Dendritic cell treated with granulocyte-macrophage colony-stimulating factor and Interleukin-4, amounts not matched to agents 40 ng/mL and 50 ng/mL, for 4 days (primary cell): Measurements from ENCODE around the gene HNRNPA2B1.
"Not testable (repeated sequence)": the region's sequence is repeated elsewhere in the genome, so short reads cannot be mapped to it uniquely, and the experiment has no call there.

Source experiments
- H3K27ac Mint-ChIP-seq: one replicate; pipeline ENCODE4 v1.8.0; 2022; ENCODE audit warnings: mild to moderate bottlenecking, mixed read lengths
- H3K27me3 Mint-ChIP-seq: one replicate; pipeline ENCODE4 v1.8.0; 2022; ENCODE audit warnings: mild to moderate bottlenecking, mixed read lengths
- H3K36me3 Mint-ChIP-seq: one replicate; pipeline ENCODE4 v1.8.0; 2022; ENCODE audit warnings: low read depth, mixed read lengths
- H3K4me1 Mint-ChIP-seq: one replicate; pipeline ENCODE4 v1.8.0; 2022; ENCODE audit warnings: low read depth, mixed read lengths
- H3K4me3 Mint-ChIP-seq: one replicate; pipeline ENCODE4 v1.8.0; 2022; ENCODE audit warnings: mild to moderate bottlenecking, moderate library complexity, mixed read lengths
- H3K9me3 Mint-ChIP-seq: one replicate; pipeline ENCODE4 v1.8.0; 2022; ENCODE audit warnings: mixed read lengths
- intact Hi-C: fragments of 100-400 bp; cut with micrococcal nuclease; formaldehyde crosslinking; loops from one replicate; pipeline ENCODE4 v1.15.0; 2022

Gene HNRNPA2B1

GRCh38 chr7:26184281-26185101 is 16.1 kb downstream of the HNRNPA2B1 start:
- H3K9me3 Mint-ChIP-seq, H3K4me3 Mint-ChIP-seq, H3K27ac Mint-ChIP-seq, H3K27me3 Mint-ChIP-seq: not testable (repeated sequence)
- intact Hi-C loops, result loop anchor here (5.0 kb wide), 1 partner anchor 32 kb away; the partner anchor contains the start of gene NFE2L3
- Mint-ChIP-seq H3K36me3 (peaks cover 55% of the 10 kb centered on the region), H3K4me1 (peaks cover 20% of the 10 kb centered on the region)

DNA sequence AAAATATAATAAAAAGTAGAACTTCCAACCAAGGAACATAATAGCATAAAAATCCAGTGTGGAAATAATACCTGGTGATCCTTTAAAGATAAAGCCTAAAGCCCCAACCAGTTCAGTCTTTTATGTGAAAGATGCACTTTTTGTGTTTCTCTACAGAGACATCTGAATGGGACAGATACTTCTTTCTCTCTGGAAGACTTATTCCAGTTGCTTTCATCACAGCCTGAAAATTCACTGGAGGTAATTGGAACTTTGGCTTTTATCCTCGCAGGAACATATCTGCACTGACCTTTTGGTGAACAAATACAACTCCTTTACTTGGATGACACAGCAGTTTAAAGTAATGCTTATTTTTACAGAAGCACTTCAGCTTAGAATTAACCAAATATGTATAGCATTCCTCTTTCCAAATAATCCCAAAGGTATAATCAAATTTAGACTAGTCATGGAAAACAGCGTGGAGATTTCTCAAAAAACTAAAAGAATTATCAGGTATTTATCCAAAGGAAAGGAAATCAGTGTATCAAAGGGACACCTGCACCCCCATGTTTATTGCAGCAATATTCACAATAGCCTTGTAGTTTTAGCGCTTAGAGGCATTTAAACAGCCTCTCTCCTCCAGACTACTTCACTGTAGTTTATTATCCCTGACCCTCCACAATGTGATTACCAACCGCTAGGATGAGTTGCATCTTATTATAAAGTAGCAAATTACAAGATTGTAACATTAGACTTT is 16.8 kb downstream of the HNRNPA2B1 start:
- intact Hi-C loops, result no loop called here
- Mint-ChIP-seq H3K27me3 (no peaks in the 10 kb centered on the region), H3K9me3 (no peaks in the 10 kb centered on the region), H3K36me3 (peaks cover 55% of the 10 kb centered on the region), H3K4me1 (peaks cover 20% of the 10 kb centered on the region), H3K27ac (no peak overlapping the region), H3K4me3 (no peak overlapping the region)

DNA sequence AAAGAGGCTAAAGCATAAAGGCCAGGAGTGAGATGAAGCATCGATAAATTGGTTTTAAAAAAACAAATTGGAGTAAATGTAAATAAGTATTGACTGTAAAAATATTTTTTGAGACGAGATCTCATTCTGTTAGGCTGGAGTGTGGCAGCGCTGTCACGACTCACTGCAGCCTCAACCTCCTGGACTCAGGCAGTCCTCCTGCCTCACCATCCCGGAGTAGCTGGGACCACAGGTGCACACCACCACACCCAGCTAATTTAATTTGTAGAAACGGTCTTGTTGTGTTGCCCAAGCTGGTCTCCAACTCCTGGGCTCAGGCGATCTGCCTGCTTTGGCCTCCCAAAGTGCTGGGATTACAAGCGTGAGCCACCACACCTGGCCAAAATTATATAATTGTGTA is 17.8 kb downstream of the HNRNPA2B1 start:
- Mint-ChIP-seq H3K9me3 (no peaks in the 10 kb centered on the region), H3K4me1 (peaks cover 14% of the 10 kb centered on the region), H3K36me3 (peaks cover 48% of the 10 kb centered on the region), H3K4me3 (no peak overlapping the region), H3K27ac (no peak overlapping the region), H3K27me3 (no peaks in the 10 kb centered on the region)
- intact Hi-C loops, result no loop called here

GRCh38 chr7:26182283-26182682 is 18.3 kb downstream of the HNRNPA2B1 start:
- intact Hi-C loops, result no loop called here
- H3K9me3 Mint-ChIP-seq, result no peaks in the 10 kb centered on the region
- H3K27me3 Mint-ChIP-seq, result no peaks in the 10 kb centered on the region
- peaks cover 14% of the 10 kb centered on the region for H3K4me1 Mint-ChIP-seq
- H3K36me3 Mint-ChIP-seq, result peaks cover 44% of the 10 kb centered on the region
- H3K27ac Mint-ChIP-seq, result no peak overlapping the region
- no peak overlapping the region for H3K4me3 Mint-ChIP-seq

DNA sequence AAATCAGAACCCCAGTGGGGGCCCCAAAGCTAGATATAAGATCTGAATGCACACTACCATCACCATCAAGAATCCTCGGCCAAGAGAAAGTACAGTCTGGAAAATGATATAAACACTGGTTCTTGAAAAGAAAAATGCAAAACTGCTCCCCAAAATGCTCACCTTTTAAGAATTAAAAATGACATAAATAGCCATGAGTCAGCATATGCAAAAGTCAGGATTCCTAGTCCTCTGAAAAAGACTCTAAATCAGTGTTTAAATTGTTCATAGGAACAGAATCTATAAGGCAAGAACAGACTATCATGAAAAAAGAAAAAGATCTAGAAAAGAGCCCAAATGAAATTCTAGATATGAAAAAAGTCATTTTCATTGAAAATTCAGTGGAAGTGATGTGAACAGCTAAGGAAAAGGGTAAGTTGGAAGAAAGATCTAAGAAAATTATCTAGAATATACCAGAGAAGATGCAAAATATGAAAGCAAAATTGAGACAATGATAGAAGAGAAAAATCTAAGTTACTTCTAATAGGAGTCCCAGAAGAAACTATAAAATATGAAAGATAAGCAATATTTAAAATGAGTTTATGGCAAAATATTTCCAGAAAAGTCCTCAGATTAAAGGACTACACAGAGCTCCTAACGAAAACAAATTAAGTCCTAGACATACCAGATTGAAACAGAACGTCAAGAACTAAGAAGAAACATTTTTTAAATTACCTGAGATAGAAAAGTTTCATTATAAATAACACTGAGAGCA is 18.9 kb downstream of the HNRNPA2B1 start:
- Mint-ChIP-seq H3K27ac (no peak overlapping the region), H3K4me1 (peaks cover 14% of the 10 kb centered on the region), H3K9me3 (no peaks in the 10 kb centered on the region), H3K36me3 (peaks cover 38% of the 10 kb centered on the region), H3K27me3 (no peaks in the 10 kb centered on the region), H3K4me3 (no peak overlapping the region)
- intact Hi-C loops, result no loop called here

- H3K27ac Mint-ChIP-seq, result no peak overlapping the region
- no peaks in the 10 kb centered on the region for H3K27me3 Mint-ChIP-seq
Measured at GRCh38 chr7:26180792-26181198, 19.8 kb downstream of the HNRNPA2B1 start.

GRCh38 chr7:26179826-26180497 is 20.6 kb downstream of the HNRNPA2B1 start:
- Mint-ChIP-seq H3K4me1 (peaks cover 14% of the 10 kb centered on the region), H3K4me3 (no peak overlapping the region), H3K27ac (no peak overlapping the region), H3K9me3 (no peaks in the 10 kb centered on the region), H3K36me3 (peaks cover 28% of the 10 kb centered on the region), H3K27me3 (no peaks in the 10 kb centered on the region)
- intact Hi-C loops, result no loop called here

More at GRCh38 chr7:26180792-26181198, 19.8 kb downstream of the HNRNPA2B1 start:
- H3K36me3 Mint-ChIP-seq, result peaks cover 37% of the 10 kb centered on the region
- H3K4me3 Mint-ChIP-seq, result no peak overlapping the region
- no peaks in the 10 kb centered on the region for H3K9me3 Mint-ChIP-seq
- H3K4me1 Mint-ChIP-seq, result peaks cover 14% of the 10 kb centered on the region
- intact Hi-C loops, result no loop called here

- H3K9me3 Mint-ChIP-seq, result no peaks in the 10 kb centered on the region
- H3K27me3 Mint-ChIP-seq, result no peaks in the 10 kb centered on the region
- intact Hi-C loops, result no loop called here
- peaks cover 23% of the 10 kb centered on the region for H3K36me3 Mint-ChIP-seq
- H3K4me1 Mint-ChIP-seq, result peaks cover 14% of the 10 kb centered on the region
- H3K4me3 Mint-ChIP-seq, result no peak overlapping the region
- no peak overlapping the region for H3K27ac Mint-ChIP-seq
Measured at GRCh38 chr7:26179422-26179821, 21.1 kb downstream of the HNRNPA2B1 start.

DNA sequence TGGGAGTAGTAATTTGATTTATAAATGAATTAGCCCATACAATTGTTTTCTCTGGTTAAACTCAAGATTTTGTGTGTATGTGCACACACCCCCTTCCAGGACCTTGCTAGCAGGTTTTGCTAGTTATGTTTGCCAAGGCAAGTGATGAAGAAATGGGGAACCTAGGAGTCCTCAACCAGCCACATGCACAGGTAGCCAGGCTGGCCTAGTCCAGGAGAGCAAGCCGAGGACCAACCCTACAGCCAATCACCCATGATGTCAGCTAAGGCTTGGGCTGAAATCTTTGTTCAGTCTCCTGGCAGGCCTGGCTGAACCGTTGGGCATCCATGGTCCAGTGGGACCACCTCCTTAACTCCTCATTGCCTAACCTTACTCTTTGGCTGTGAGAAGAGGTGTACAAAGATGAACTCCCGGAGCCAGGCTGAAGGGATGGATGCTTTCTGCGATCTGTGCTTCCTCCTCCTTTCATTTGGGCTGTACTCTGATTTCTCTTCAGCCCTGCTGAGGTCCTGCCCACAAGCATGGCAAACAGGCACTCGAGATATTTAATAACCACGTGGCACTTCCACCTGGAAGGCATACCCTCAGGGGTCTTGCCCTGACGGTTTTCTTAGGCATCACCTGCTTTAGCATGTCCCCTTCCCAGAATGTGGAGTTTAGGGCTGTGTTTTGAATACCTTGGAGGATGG is 22.1 kb downstream of the HNRNPA2B1 start:
- H3K27ac Mint-ChIP-seq, result no peak overlapping the region
- peaks cover 25% of the 10 kb centered on the region for H3K36me3 Mint-ChIP-seq
- H3K4me3 Mint-ChIP-seq, result no peak overlapping the region
- no peaks in the 10 kb centered on the region for H3K9me3 Mint-ChIP-seq
- no peaks in the 10 kb centered on the region for H3K27me3 Mint-ChIP-seq
- H3K4me1 Mint-ChIP-seq, result peaks cover 14% of the 10 kb centered on the region
- intact Hi-C loops, result no loop called here

GRCh38 chr7:26177269-26177668 is 23.3 kb downstream of the HNRNPA2B1 start:
- Mint-ChIP-seq H3K4me1 (peaks cover 14% of the 10 kb centered on the region), H3K36me3 (peaks cover 25% of the 10 kb centered on the region)
- H3K27ac Mint-ChIP-seq, H3K4me3 Mint-ChIP-seq, H3K9me3 Mint-ChIP-seq, H3K27me3 Mint-ChIP-seq, intact Hi-C loops: not testable (repeated sequence)

GRCh38 chr7:26176696-26177095 is 23.9 kb downstream of the HNRNPA2B1 start:
- peaks cover 27% of the 10 kb centered on the region for H3K36me3 Mint-ChIP-seq
- H3K4me3 Mint-ChIP-seq, H3K9me3 Mint-ChIP-seq, H3K27ac Mint-ChIP-seq, intact Hi-C loops, H3K27me3 Mint-ChIP-seq: not testable (repeated sequence)
- peaks cover 12% of the 10 kb centered on the region for H3K4me1 Mint-ChIP-seq

DNA sequence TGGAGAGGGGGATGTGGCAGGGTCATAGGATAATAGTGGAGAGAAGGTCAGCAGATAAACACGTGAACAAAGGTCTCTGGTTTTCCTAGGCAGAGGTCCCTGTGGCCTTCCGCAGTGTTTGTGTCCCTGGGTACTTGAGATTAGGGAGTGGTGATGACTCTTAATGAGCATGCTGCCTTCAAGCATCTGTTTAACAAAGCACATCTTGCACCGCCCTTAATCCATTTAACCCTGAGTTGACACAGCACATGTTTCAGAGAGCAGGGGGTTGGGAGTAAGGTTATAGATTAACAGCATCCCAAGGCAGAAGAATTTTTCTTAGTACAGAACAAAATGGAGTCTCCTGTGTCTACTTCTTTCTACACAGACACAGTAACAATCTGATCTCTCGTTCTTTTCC is 24.6 kb downstream of the HNRNPA2B1 start:
- H3K27ac Mint-ChIP-seq, result not testable (repeated sequence)

GRCh38 chr7:26172048-26172447 is 28.5 kb downstream of the HNRNPA2B1 start:
- Mint-ChIP-seq H3K27me3 (no peaks in the 10 kb centered on the region), H3K36me3 (peaks cover 26% of the 10 kb centered on the region), H3K4me3 (no peak overlapping the region), H3K9me3 (no peaks in the 10 kb centered on the region), H3K27ac (no peak overlapping the region), H3K4me1 (peaks cover 2% of the 10 kb centered on the region)
- intact Hi-C loops, result no loop called here

More for the DNA sequence above, 24.6 kb downstream of the HNRNPA2B1 start:
- H3K9me3 Mint-ChIP-seq, H3K4me3 Mint-ChIP-seq, intact Hi-C loops, H3K4me1 Mint-ChIP-seq, H3K27me3 Mint-ChIP-seq: not testable (repeated sequence)
- peaks cover 35% of the 10 kb centered on the region for H3K36me3 Mint-ChIP-seq
